Ovary (tissue), 3 donors: Measurements from ENCODE around the gene SLC39A3.

Experiments used
- EP300 ChIP-seq: sonication (generic); formaldehyde crosslinking; IDR thresholded peaks from one replicate; pipeline ENCODE4 v1.6.1; 2017; ENCODE audit warnings: antibody characterized with exemption
- TF ChIP-seq, protein P1 (sequence below), 3 donors: fragments of 450-650 bp in 2 of 3; fragments of 200-600 bp in 1 of 3; IDR thresholded peaks; one replicate each; pipeline versions ENCODE4 v1.5.1 to v1.8.0; 2016 to 2022; ENCODE audit warnings: antibody characterized with exemption in 3 of 3, mild to moderate bottlenecking in 1 of 3
- donor health status: DM: no; HTN: no; CAD: no.

DNA sequence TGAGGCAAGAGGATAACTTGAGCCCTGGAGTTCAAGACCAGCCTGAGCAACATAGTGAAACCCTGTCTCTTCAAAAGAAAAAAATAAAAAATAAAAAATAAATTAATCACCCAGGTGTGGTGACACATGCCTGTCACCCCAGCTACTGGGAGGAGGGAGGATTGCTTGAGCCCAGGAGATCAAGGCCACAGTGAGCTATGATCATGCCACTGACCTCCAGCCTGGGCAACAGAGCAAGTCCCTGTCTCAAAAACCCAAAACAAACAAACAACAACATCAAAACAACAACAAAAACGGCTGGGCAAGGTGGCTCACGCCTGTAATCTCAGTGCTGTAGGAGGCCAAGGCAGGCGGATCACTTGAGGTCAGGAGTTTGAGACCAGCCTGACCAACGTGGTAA lies 4.3 kb upstream of the SLC39A3 start:
- TF ChIP-seq EP300 = no peak
- TF ChIP-seq, protein P1, sequence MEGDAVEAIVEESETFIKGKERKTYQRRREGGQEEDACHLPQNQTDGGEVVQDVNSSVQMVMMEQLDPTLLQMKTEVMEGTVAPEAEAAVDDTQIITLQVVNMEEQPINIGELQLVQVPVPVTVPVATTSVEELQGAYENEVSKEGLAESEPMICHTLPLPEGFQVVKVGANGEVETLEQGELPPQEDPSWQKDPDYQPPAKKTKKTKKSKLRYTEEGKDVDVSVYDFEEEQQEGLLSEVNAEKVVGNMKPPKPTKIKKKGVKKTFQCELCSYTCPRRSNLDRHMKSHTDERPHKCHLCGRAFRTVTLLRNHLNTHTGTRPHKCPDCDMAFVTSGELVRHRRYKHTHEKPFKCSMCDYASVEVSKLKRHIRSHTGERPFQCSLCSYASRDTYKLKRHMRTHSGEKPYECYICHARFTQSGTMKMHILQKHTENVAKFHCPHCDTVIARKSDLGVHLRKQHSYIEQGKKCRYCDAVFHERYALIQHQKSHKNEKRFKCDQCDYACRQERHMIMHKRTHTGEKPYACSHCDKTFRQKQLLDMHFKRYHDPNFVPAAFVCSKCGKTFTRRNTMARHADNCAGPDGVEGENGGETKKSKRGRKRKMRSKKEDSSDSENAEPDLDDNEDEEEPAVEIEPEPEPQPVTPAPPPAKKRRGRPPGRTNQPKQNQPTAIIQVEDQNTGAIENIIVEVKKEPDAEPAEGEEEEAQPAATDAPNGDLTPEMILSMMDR (IDR thresholded peaks at IDR 0.05) = no peak
